Stomach smooth muscle (tissue), 2 donors: ENCODE data around the gene SPATC1L.
"Not testable (repeated sequence)": the region's sequence is repeated elsewhere in the genome, so short reads cannot be mapped to it uniquely, and the experiment has no call there.

Experiments
- H3K27ac ChIP-seq: one replicate; pipeline ENCODE4 v1.7.0; 2013; ENCODE audit warnings: mild to moderate bottlenecking, low read length, inconsistent platforms
- H3K27me3 ChIP-seq, 2 donors: one replicate each; pipeline ENCODE4 v1.7.0; 2013; ENCODE audit warnings: low read length in 2 of 2; ENCODE audit not compliant: insufficient read depth in 2 of 2, control insufficient read depth in 1 of 2
- H3K36me3 ChIP-seq, 2 donors: one replicate each; pipeline ENCODE4 v1.7.0; 2013; ENCODE audit warnings: low read length in 2 of 2; ENCODE audit not compliant: control insufficient read depth in 2 of 2, insufficient read depth in 2 of 2
- H3K4me1 ChIP-seq: one replicate; pipeline ENCODE4 v1.7.0; 2013; ENCODE audit warnings: low read length; ENCODE audit not compliant: control insufficient read depth, insufficient read depth
- H3K4me3 ChIP-seq, 2 donors: one replicate each; pipeline ENCODE4 v1.7.0; 2013; ENCODE audit warnings: low read length in 2 of 2
- H3K9ac ChIP-seq, 2 donors: one replicate each; pipeline ENCODE4 v1.7.0; 2013; ENCODE audit warnings: low read length in 2 of 2, mild to moderate bottlenecking in 1 of 2
- H3K9me3 ChIP-seq, 2 donors: one replicate each; pipeline ENCODE4 v1.7.0; 2013; ENCODE audit warnings: low read length in 2 of 2; ENCODE audit not compliant: control insufficient read depth in 2 of 2
- donor health status: healthy.
- donor health status: Pancreatic carcinoma.

Gene SPATC1L

DNA sequence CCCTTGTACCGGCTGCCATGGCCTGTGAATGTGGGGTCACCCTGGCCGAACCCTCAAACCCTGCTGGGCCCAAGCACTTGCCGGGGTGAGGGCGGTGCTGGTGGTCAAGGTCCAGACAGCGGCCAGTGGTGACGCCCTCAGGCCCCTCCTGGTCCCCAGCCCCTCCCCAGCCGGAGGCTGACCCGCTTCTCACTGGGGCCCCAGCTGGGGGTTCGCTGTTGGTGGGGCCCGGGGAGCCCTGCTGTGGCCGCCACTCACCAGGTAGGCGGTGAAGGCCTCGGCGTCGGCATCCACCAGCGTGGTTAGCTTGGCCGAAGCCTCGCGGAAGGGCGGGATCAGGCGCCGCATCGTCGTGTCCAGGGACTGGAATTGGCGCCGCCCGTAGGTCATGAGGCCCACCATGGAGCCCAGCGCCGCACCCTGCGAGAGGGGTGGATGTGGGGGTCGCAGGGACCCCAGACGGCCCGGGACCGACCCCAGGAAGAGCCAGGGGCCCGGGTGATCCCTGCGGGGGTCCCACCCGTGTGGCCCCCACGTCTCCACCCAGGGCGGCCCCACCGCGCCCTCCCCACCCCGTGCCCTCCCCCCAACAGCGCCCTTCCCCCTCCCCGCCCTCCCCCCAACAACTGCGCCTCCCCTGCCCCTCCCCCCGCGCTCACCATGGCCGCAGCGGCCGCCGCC lies 39.0 kb downstream of the SPATC1L start:
- peaks cover 9% of the 10 kb centered on the region for H3K4me1 ChIP-seq
- H3K27me3 ChIP-seq, result no peaks in the 10 kb centered on the region
- no peak overlapping the region for H3K9ac ChIP-seq
- no peaks in the 10 kb centered on the region for H3K36me3 ChIP-seq
- H3K27ac ChIP-seq, result no peak overlapping the region
- no peaks in the 10 kb centered on the region for H3K9me3 ChIP-seq
- no peak overlapping the region for H3K4me3 ChIP-seq

GRCh38 chr21:46144464-46145070 lies 39.7 kb downstream of the SPATC1L start:
- H3K9ac ChIP-seq, result no peak overlapping the region

GRCh38 chr21:46142582-46143473 lies 41.4 kb downstream of the SPATC1L start:
- H3K27ac ChIP-seq, result no peak overlapping the region
- no peak overlapping the region for H3K4me3 ChIP-seq
- H3K27me3 ChIP-seq, result no peaks in the 10 kb centered on the region
- no peaks in the 10 kb centered on the region for H3K9me3 ChIP-seq
- no peaks in the 10 kb centered on the region for H3K36me3 ChIP-seq
- H3K9ac ChIP-seq, result no peak overlapping the region
- H3K4me1 ChIP-seq, result peaks cover 12% of the 10 kb centered on the region

More at GRCh38 chr21:46144464-46145070, 39.7 kb downstream of the SPATC1L start:
- H3K27ac ChIP-seq, result no peak overlapping the region
- peaks cover 12% of the 10 kb centered on the region for H3K4me1 ChIP-seq
- H3K9me3 ChIP-seq, result no peaks in the 10 kb centered on the region
- no peaks in the 10 kb centered on the region for H3K36me3 ChIP-seq
- H3K4me3 ChIP-seq, result no peak overlapping the region
- no peaks in the 10 kb centered on the region for H3K27me3 ChIP-seq

DNA sequence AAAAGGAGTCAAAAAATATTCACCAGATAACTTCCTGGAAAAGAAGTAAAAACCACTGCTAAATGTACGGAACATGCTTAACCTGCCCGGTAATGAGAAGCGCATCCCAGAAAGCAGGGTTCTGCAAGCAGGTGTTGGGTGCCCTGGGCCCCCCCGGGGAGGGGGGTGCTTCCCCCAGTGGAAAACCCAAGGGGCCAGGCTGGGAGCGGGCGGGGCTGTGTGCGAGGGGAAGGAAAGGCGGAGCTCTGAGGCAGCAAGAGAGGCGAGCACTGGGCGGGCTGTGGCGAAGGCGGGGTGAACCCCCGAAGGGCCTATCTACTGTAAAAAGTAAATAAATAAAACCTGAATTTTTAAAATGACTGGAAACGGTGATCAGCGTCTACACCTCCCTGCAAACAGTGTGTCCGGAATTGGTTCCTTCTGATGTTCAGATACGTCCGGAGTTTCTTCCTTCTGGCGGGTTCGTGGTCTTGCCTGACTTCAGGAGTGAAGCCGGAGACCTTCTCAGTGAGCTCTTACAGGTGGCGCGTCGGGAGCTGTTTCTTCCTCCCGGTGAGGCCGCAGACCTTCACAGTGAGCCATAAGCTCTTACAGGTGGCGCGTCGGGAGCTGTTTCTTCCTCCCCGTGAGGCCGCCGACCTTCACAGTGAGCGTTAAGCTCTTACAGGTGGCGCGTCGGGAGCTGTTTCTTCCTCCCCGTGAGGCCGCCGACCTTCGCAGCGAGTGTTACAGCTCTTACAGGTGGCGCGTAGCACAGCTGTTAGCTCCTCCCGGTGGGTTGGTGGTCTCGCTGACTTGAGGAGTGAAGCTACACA lies 42.3 kb downstream of the SPATC1L start:
- no peak overlapping the region for H3K4me3 ChIP-seq
- peaks cover 12% of the 10 kb centered on the region for H3K4me1 ChIP-seq
- H3K27me3 ChIP-seq, result no peaks in the 10 kb centered on the region
- H3K9me3 ChIP-seq, result no peaks in the 10 kb centered on the region
- no peaks in the 10 kb centered on the region for H3K36me3 ChIP-seq
- H3K9ac ChIP-seq, result no peak overlapping the region
- H3K27ac ChIP-seq, result no peak overlapping the region

DNA sequence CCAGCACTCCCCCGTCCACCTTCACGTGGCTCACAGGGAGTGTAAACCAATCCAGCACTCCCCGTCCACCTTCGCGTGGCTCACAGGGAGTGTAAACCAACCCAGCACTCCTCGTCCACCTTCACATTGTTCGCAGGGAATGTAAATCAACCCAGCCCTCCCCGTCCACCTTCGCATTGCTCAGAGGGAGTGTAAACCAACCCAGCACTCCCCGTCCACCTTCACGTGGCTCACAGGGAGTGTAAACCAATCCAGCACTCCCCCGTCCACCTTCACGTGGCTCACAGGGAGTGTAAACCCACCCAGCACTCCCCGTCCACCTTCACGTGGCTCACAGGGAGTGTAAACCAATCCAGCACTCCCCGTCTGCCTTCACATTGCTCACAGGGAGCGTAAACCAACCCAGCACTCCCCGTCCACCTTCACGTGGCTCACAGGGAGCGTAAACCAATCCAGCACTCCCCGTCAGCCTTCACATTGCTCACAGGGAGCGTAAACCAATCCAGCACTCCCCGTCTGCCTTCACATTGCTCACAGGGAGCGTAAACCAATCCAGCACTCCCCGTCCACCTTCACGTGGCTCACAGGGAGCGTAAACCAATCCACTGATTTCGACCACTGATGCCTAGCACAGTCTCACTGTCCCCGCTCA lies 43.8 kb downstream of the SPATC1L start:
- not testable (repeated sequence) for H3K36me3 ChIP-seq, H3K9ac ChIP-seq, H3K27ac ChIP-seq, H3K27me3 ChIP-seq, H3K9me3 ChIP-seq
- Histone ChIP-seq H3K4me1 (peaks cover 12% of the 10 kb centered on the region), H3K4me3 (peak overlapping the region in 1 of 2 donors; percentile 47)

DNA sequence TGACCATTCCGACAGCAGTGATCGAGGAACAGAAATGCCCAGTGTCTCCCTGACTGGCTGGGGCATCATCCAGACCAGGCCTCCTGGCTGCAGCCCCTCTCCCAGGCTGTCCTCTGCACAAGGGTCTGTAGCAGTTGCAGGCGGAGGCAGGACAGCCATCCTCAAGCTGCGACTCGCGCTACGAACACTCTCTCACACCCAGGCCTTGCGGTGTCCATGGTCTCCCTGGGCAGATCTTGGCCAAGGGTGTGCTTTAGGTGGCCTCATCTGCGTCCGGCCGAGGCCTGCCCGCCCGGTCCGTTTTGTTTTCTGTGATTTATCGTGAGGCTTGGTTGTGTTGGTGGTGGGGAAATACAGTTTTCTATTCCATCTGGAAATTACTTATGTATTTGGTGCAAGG lies 44.6 kb downstream of the SPATC1L start:
- Histone ChIP-seq H3K27me3 (no peaks in the 10 kb centered on the region), H3K4me1 (peaks cover 14% of the 10 kb centered on the region), H3K4me3 (no peak overlapping the region), H3K27ac (no peak overlapping the region), H3K9ac (no peak overlapping the region), H3K9me3 (no peaks in the 10 kb centered on the region), H3K36me3 (no peaks in the 10 kb centered on the region)

GRCh38 chr21:46138383-46138970 lies 45.8 kb downstream of the SPATC1L start:
- H3K4me1 ChIP-seq, result peaks cover 8% of the 10 kb centered on the region
- H3K27me3 ChIP-seq, result no peaks in the 10 kb centered on the region
- H3K9ac ChIP-seq, result no peak overlapping the region
- H3K27ac ChIP-seq, result no peak overlapping the region
- H3K9me3 ChIP-seq, result no peaks in the 10 kb centered on the region
- H3K36me3 ChIP-seq, result no peaks in the 10 kb centered on the region
- H3K4me3 ChIP-seq, result no peak overlapping the region

DNA sequence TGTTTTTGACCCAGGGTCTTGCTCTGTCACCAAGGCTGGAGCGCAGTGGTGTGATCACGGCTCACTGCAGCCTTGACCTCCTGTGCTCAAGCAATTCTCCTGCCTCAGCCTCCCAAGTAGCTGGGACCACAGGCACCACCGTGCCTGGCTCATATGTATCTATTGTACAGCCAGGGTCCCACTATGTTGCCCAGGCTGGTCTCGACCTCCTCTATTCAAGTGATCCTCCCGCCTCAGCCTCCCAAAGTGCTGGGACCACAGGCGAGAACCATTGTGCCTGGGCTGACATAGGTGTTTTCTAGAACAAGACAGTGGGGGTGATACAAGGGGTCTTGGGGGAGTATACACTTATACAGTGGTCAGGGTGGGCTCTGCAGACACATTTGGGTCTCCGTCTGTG lies 46.4 kb downstream of the SPATC1L start:
- Histone ChIP-seq H3K27ac (no peak overlapping the region), H3K9me3 (no peaks in the 10 kb centered on the region), H3K4me3 (no peak overlapping the region), H3K27me3 (no peaks in the 10 kb centered on the region), H3K4me1 (peaks cover 7% of the 10 kb centered on the region), H3K9ac (no peak overlapping the region), H3K36me3 (no peaks in the 10 kb centered on the region)

DNA sequence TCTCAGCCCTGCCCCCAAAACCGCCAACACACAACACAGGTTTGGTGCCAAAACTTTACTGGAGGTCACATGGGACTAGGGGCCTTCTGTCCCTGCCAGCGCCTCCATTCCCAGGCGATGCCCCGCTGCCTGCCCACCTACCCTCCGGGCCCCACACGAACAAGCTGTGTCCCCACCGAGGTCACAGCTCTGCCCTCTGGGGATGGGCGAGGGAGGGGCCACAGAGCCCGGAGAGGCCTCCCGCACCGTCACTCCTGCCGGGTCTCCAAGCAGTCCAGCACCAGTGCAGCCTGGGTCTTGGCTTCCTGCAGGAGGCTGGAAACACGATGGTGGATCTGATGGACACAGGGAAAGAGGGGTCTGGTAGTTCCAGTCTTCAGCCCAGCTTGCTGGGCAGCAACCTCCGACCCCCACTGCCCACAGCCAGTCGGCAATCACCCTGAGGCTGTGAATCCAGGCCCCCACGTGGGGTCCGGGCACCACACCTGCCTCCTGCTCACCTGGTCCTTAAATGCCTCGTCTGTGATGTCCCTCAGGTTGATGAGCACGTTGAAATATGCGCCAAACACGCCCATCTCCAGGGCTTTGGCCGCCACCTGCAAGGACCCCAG lies 47.4 kb downstream of the SPATC1L start:
- H3K4me3 ChIP-seq, result no peak overlapping the region
- no peak overlapping the region for H3K27ac ChIP-seq
- no peaks in the 10 kb centered on the region for H3K36me3 ChIP-seq
- no peaks in the 10 kb centered on the region for H3K27me3 ChIP-seq
- no peak overlapping the region for H3K9ac ChIP-seq
- H3K4me1 ChIP-seq, result peaks cover 7% of the 10 kb centered on the region
- H3K9me3 ChIP-seq, result no peaks in the 10 kb centered on the region
